Endothelial cell of umbilical vein (primary cell): Measurements from ENCODE around the gene KIR2DL1. TPM values are rescaled to one million over a fixed set of nuclear protein-coding genes. Genes with fewer than 3 reads are reported as not detected.
"Not testable (repeated sequence)": the region's sequence is repeated elsewhere in the genome, so short reads cannot be mapped to it uniquely, and the experiment has no call there.

Experiments used
- BruUV-seq: library from RNA; stranded (reverse); fragments of 400-500 nt; replicated peaks from 2 replicates; lab custom pipeline; 2021; lab: Mats Ljungman, UMichigan
- CTCF ChIA-PET: fragments of 300-600, 350-600 bp; sonication (Branson Sonifier 250); formaldehyde crosslinking; loops from one replicate; lab custom pipeline; 2021; ENCODE audit warnings: antibody characterized with exemption, inconsistent platforms; lab: Charles Lee
- POLR2A ChIA-PET: fragments of 300-600, 350-600 bp; sonication (Branson Sonifier 250); formaldehyde crosslinking; loops from one replicate; lab custom pipeline; 2021; ENCODE audit warnings: antibody characterized with exemption, inconsistent platforms; lab: Charles Lee
- DNase-seq: peaks from one replicate; pipeline ENCODE4 v3.0.0-alpha.2; 2011; ENCODE audit warnings: low read depth, low spot score
- FAIRE-seq: peaks from 2 replicates; lab custom pipeline; 2011; peaks lifted over from hg19 to GRCh38; lab: Jason Lieb, UNC
- H2AFZ ChIP-seq: 2 replicates; pipeline ENCODE4 v1.6.0; 2012; ENCODE audit warnings: low read depth, low read length, control low read depth, inconsistent platforms
- H3K27ac ChIP-seq: 2 replicates; pipeline ENCODE4 v1.5.1; 2011; ENCODE audit warnings: low read depth, mild to moderate bottlenecking, control low read depth, low read length, moderate library complexity; ENCODE audit not compliant: insufficient read depth
- H3K27me3 ChIP-seq, 2 experiments: 2 replicates each; pipeline versions ENCODE4 v1.6.0 to v1.6.1; 2011; ENCODE audit warnings: low read length in 2 of 2, mixed read lengths in 1 of 2; ENCODE audit not compliant: control insufficient read depth in 2 of 2, insufficient read depth in 2 of 2
- H3K36me3 ChIP-seq, 2 experiments: 2 replicates in 1 of 2; 3 replicates in 1 of 2; pipeline ENCODE4 v1.5.1; 2011; ENCODE audit warnings: low read length in 2 of 2, mild to moderate bottlenecking in 1 of 2, moderate library complexity in 1 of 2; ENCODE audit not compliant: control insufficient read depth in 2 of 2, insufficient read depth in 2 of 2; ENCODE audit errors: extremely low read depth in 1 of 2
- H3K4me1 ChIP-seq: 3 replicates; pipeline ENCODE4 v1.5.1; 2011; ENCODE audit warnings: mild to moderate bottlenecking, low read length; ENCODE audit not compliant: control insufficient read depth, insufficient read depth; ENCODE audit errors: extremely low read depth
- H3K4me2 ChIP-seq: 2 replicates; pipeline ENCODE4 v1.6.1; 2011; ENCODE audit warnings: low read length, control low read depth, mixed read lengths; ENCODE audit not compliant: insufficient read depth
- H3K4me3 ChIP-seq, 3 experiments: fragments of 200-600 bp in 1 of 3; sonication (generic), shearing (Covaris generic) in 1 of 3; replicated peaks in 1 of 3; 2 replicates each; pipeline ENCODE4 v1.5.1; 2011 to 2016; ENCODE audit warnings: control low read depth in 3 of 3, low read length in 3 of 3, mild to moderate bottlenecking in 2 of 3, inconsistent platforms in 1 of 3, low read depth in 1 of 3, moderate library complexity in 1 of 3; ENCODE audit not compliant: insufficient read depth in 1 of 3
- H3K79me2 ChIP-seq: 2 replicates; pipeline ENCODE4 v1.6.0; 2012; ENCODE audit warnings: low read length, inconsistent platforms; ENCODE audit not compliant: control insufficient read depth, insufficient read depth
- H3K9ac ChIP-seq: replicated peaks from 2 replicates; pipeline ENCODE3; 2011; ENCODE audit warnings: low read length, control low read depth; ENCODE audit not compliant: insufficient read depth; ENCODE audit errors: extremely low read depth
- H3K9me1 ChIP-seq: replicated peaks from 3 replicates; pipeline ENCODE4 v1.6.0; 2011; ENCODE audit warnings: mild to moderate bottlenecking, low read length; ENCODE audit not compliant: control insufficient read depth, insufficient read depth; ENCODE audit errors: extremely low read depth
- H3K9me3 ChIP-seq: replicated peaks from 2 replicates; pipeline ENCODE4 v1.5.1; 2012; ENCODE audit warnings: low read length, inconsistent platforms; ENCODE audit not compliant: control insufficient read depth, insufficient read depth
- H4K20me1 ChIP-seq: replicated peaks from 2 replicates; pipeline ENCODE3; 2011; ENCODE audit warnings: mild to moderate bottlenecking, low read length; ENCODE audit not compliant: control insufficient read depth, insufficient read depth; ENCODE audit errors: extremely low read depth
- CTCF ChIP-seq, 2 donors: IDR thresholded peaks; 1 replicate in 1 of 2; 2 replicates in 1 of 2; pipeline ENCODE4 v1.5.1; 2011; ENCODE audit warnings: low read length in 2 of 2, mild to moderate bottlenecking in 2 of 2, moderate library complexity in 2 of 2, control low read depth in 1 of 2, inconsistent platforms in 1 of 2, low read depth in 1 of 2; ENCODE audit not compliant: insufficient read depth in 1 of 2; ENCODE audit errors: extremely low read depth in 1 of 2
- EZH2 ChIP-seq: IDR thresholded peaks from 2 replicates; pipeline ENCODE4 v1.6.1; 2012; ENCODE audit warnings: borderline replicate concordance, low read depth, mild to moderate bottlenecking, moderate library complexity, low read length, inconsistent platforms; ENCODE audit not compliant: severe bottlenecking
- FOS ChIP-seq: IDR thresholded peaks from 2 replicates; pipeline ENCODE4 v1.6.1; 2011; ENCODE audit warnings: mild to moderate bottlenecking, low read length, moderate library complexity, borderline replicate concordance; ENCODE audit not compliant: insufficient read depth
- GATA2 ChIP-seq: IDR thresholded peaks from 2 replicates; pipeline ENCODE4 v1.7.0; 2011; ENCODE audit warnings: low read depth, mild to moderate bottlenecking, moderate library complexity, mixed read lengths, low read length; ENCODE audit not compliant: insufficient read length, insufficient read depth
- JUN ChIP-seq: IDR thresholded peaks from 2 replicates; pipeline ENCODE4 v1.6.1; 2011; ENCODE audit warnings: borderline replicate concordance, low read depth; ENCODE audit not compliant: insufficient read length, insufficient read depth
- MAX ChIP-seq: IDR thresholded peaks from 2 replicates; pipeline ENCODE4 v1.6.1; 2011; ENCODE audit not compliant: insufficient read depth, insufficient read length
- MYC ChIP-seq: IDR thresholded peaks from one replicate; pipeline ENCODE4 v1.6.1; 2011; ENCODE audit warnings: mild to moderate bottlenecking, low read depth, low read length
- POLR2A ChIP-seq: IDR thresholded peaks from 2 replicates; pipeline ENCODE4 v1.6.1; 2012; ENCODE audit warnings: low read depth, mild to moderate bottlenecking, control low read depth, low read length
- POLR2AphosphoS5 ChIP-seq: IDR thresholded peaks from 2 replicates; pipeline ENCODE4 v1.6.1; 2012; ENCODE audit warnings: low read depth, mild to moderate bottlenecking, control low read depth, low read length, moderate library complexity; ENCODE audit not compliant: insufficient read depth
- dilution Hi-C: fragments of 300-500 bp; cut with MboI; formaldehyde crosslinking; loops from one replicate; pipeline ENCODE4 v1.15.0; 2019; ENCODE audit warnings: low sequenced_read_pairs; ENCODE audit not compliant: extremely low pct_ligation_motif_present
- intact Hi-C: fragments of 100-400 bp; cut with micrococcal nuclease; formaldehyde crosslinking; loops from one replicate; pipeline ENCODE4 v1.10.0; 2022
- polyA plus RNA-seq, 4 experiments: library from polyadenylated mRNA; depleted of rRNA in 3 of 4; stranded (reverse) in 3 of 4; unstranded in 1 of 4; fragments of >200 nt; gene quantifications; 2 replicates each; pipeline versions ENCODE4 v1.2.1 to v1.2.3, GENCODE V29; 2011 to 2012; ENCODE audit warnings: missing spikeins in 1 of 4
- total RNA-seq: library from RNA; stranded (reverse); gene quantifications from 2 replicates; pipeline ENCODE4 v1.2.3, GENCODE V29; 2021

KIR2DL1 gene
- total and polyA plus RNA-seq, 2 donors (not counting 3 experiments of a cell fraction or from before 2014, with no cell fraction given) = not detected

GRCh38 chr19:54739587-54740497, 29.8 kb upstream of the KIR2DL1 start:
- Histone ChIP-seq H4K20me1 (no peaks in the 10 kb centered on the region), H3K4me1 (no peaks in the 10 kb centered on the region), H3K9me1 (no peaks in the 10 kb centered on the region), H2AFZ (no peak overlapping the region), H3K9me3 (no peaks in the 10 kb centered on the region), H3K27ac (no peak overlapping the region), H3K9ac (no peak overlapping the region), H3K79me2 (no peaks in the 10 kb centered on the region), H3K36me3 (no peaks in the 10 kb centered on the region), H3K27me3 (no peaks in the 10 kb centered on the region), H3K4me3 (no peak overlapping the region), H3K4me2 (no peak overlapping the region)
- no TSS peak for BruUV-seq
- ChIA-PET POLR2A (no interaction called here), CTCF (no interaction called here)
- TF ChIP-seq CTCF (IDR thresholded peaks at IDR 0.05; ENCODE audit: extremely low read depth in 1 of 2, insufficient read depth in 1 of 2, low read depth in 1 of 2, low read length in 2 of 2) = no peak
- no peak for TF ChIP-seq JUN
- TF ChIP-seq POLR2AphosphoS5 = no peak
- no peak for TF ChIP-seq EZH2
- TF ChIP-seq FOS = no peak
- TF ChIP-seq MAX = no peak
- no peak for TF ChIP-seq MYC
- no peak for TF ChIP-seq GATA2
- no peak for TF ChIP-seq POLR2A
- DNase-seq (no peak), FAIRE-seq (no peak)
- dilution Hi-C loops = no loop called here
- intact Hi-C loops = no loop called here

- H3K4me2 ChIP-seq, H3K79me2 ChIP-seq, BruUV-seq, CTCF ChIA-PET, H3K27ac ChIP-seq, H3K27me3 ChIP-seq, H3K36me3 ChIP-seq, dilution Hi-C loops, H4K20me1 ChIP-seq, H3K9me1 ChIP-seq, DNase-seq, H3K9ac ChIP-seq, H3K9me3 ChIP-seq, intact Hi-C loops, FAIRE-seq, H3K4me3 ChIP-seq, POLR2A ChIA-PET, H3K4me1 ChIP-seq, H2AFZ ChIP-seq: not testable (repeated sequence)
These were observed 27.6 kb upstream of the KIR2DL1 start for GRCh38 chr19:54741950-54742349.
